ENCODE results near the gene C1orf50.
A peak's percentile ranks its signal among the peaks of the same experiment; 100 is the strongest.

Gene C1orf50

GRCh38 chr1:42736152-42736551 is 30.9 kb upstream of the C1orf50 start:
- no peak for TF ChIP-seq CTCF (IDR thresholded peaks at IDR 0.05; ENCODE audit: extremely low read depth, missing control alignments)
- DNase-seq (ENCODE audit: low spot score): peak; percentile 46

GRCh38 chr1:42736571-42737200 is 30.4 kb upstream of the C1orf50 start:
- TF ChIP-seq CTCF (IDR thresholded peaks at IDR 0.05; ENCODE audit: extremely low read depth, missing control alignments): no peak
- DNase-seq (ENCODE audit: low spot score): peak; percentile 13

- peak; percentile 65 for DNase-seq (ENCODE audit: low spot score)
- TF ChIP-seq CTCF (IDR thresholded peaks at IDR 0.05; ENCODE audit: extremely low read depth, missing control alignments): no peak
These were observed 29.8 kb upstream of the C1orf50 start for GRCh38 chr1:42737257-42737656.

GRCh38 chr1:42737986-42738677 is 28.9 kb upstream of the C1orf50 start:
- DNase-seq (ENCODE audit: low spot score): no peak
- TF ChIP-seq CTCF (IDR thresholded peaks at IDR 0.05; ENCODE audit: extremely low read depth, missing control alignments): no peak

GRCh38 chr1:42738678-42739226 is 28.3 kb upstream of the C1orf50 start:
- peak; percentile 13 for DNase-seq (ENCODE audit: low spot score)
- no peak for TF ChIP-seq CTCF (IDR thresholded peaks at IDR 0.05; ENCODE audit: extremely low read depth, missing control alignments)

- DNase-seq (ENCODE audit: low spot score): no peak
- no peak for TF ChIP-seq CTCF (IDR thresholded peaks at IDR 0.05; ENCODE audit: extremely low read depth, missing control alignments)
These were observed 27.0 kb upstream of the C1orf50 start, which contains the start of gene CLDN19 for GRCh38 chr1:42739753-42740700. CLDN19 (minus strand) TSS chr1:42740236; CDS start chr1:42740063, 173 bp downstream.

All from GM20000 (cell line).